H9 (cell line): ENCODE measurements around the gene PPARG. TPM values are rescaled to one million over a fixed set of nuclear protein-coding genes. Genes with fewer than 3 reads are reported as not detected.

ENCODE experiments used
- DNase-seq: peaks from one replicate; pipeline ENCODE4 v3.0.0-alpha.2; 2017
- H2AFZ ChIP-seq: one replicate; pipeline ENCODE4 v1.6.1; 2013; ENCODE audit warnings: mild to moderate bottlenecking, low read length, control low read depth, moderate library complexity
- H2AK5ac ChIP-seq: 2 replicates; pipeline ENCODE4 v1.6.1; 2013; ENCODE audit warnings: low read length, control low read depth, mixed read lengths; ENCODE audit not compliant: insufficient read length
- H2BK120ac ChIP-seq: one replicate; pipeline ENCODE4 v1.6.1; 2013; ENCODE audit warnings: low read depth, mild to moderate bottlenecking, low read length, control low read depth, inconsistent platforms; ENCODE audit not compliant: poor library complexity, severe bottlenecking
- H2BK12ac ChIP-seq: 2 replicates; pipeline ENCODE4 v1.6.1; 2013; ENCODE audit warnings: low read length, control low read depth, mixed read lengths, low read depth; ENCODE audit not compliant: insufficient read length
- H2BK15ac ChIP-seq: 2 replicates; pipeline ENCODE4 v1.6.1; 2013; ENCODE audit warnings: low read depth, low read length, control low read depth
- H2BK20ac ChIP-seq: one replicate; pipeline ENCODE4 v1.6.1; 2013; ENCODE audit warnings: low read depth, mild to moderate bottlenecking, low read length, control low read depth, inconsistent platforms; ENCODE audit not compliant: poor library complexity, severe bottlenecking
- H2BK5ac ChIP-seq: 2 replicates; pipeline ENCODE4 v1.6.1; 2013; ENCODE audit warnings: low read length, control low read depth, mixed read lengths; ENCODE audit not compliant: insufficient read length
- H3K14ac ChIP-seq: 2 replicates; pipeline ENCODE4 v1.6.1; 2013; ENCODE audit warnings: low read length, control low read depth; ENCODE audit not compliant: insufficient read depth
- H3K18ac ChIP-seq: 2 replicates; pipeline ENCODE4 v1.6.1; 2013; ENCODE audit warnings: low read depth, mild to moderate bottlenecking, mixed read lengths, low read length, control low read depth; ENCODE audit not compliant: insufficient read length
- H3K23ac ChIP-seq: 2 replicates; pipeline ENCODE4 v1.6.1; 2013; ENCODE audit warnings: low read length, control low read depth, mixed read lengths, low read depth; ENCODE audit not compliant: insufficient read length
- H3K23me2 ChIP-seq: 2 replicates; pipeline ENCODE4 v1.6.1; 2013; ENCODE audit warnings: low read depth, mild to moderate bottlenecking, mixed read lengths, low read length, control low read depth; ENCODE audit not compliant: insufficient read length, poor library complexity, severe bottlenecking
- H3K27ac ChIP-seq: 2 replicates; pipeline ENCODE4 v1.5.1; 2013; ENCODE audit warnings: low read length, control low read depth, mixed read lengths, low read depth; ENCODE audit not compliant: insufficient read length
- H3K27me3 ChIP-seq: 2 replicates; pipeline ENCODE4 v1.6.1; 2013; ENCODE audit warnings: low read length, control low read depth, inconsistent platforms; ENCODE audit not compliant: insufficient read depth
- H3K4ac ChIP-seq: 2 replicates; pipeline ENCODE4 v1.6.1; 2013; ENCODE audit warnings: low read depth, mild to moderate bottlenecking, control low read depth, inconsistent platforms, low read length, moderate library complexity
- H3K4me1 ChIP-seq: 2 replicates; pipeline ENCODE4 v1.6.1; 2013; ENCODE audit warnings: low read length, control low read depth, inconsistent platforms; ENCODE audit not compliant: insufficient read depth
- H3K4me2 ChIP-seq: 2 replicates; pipeline ENCODE4 v1.6.1; 2013; ENCODE audit warnings: low read length, control low read depth, mixed read lengths; ENCODE audit not compliant: insufficient read length, insufficient read depth
- H3K56ac ChIP-seq: 2 replicates; pipeline ENCODE4 v1.6.1; 2013; ENCODE audit warnings: low read depth, mild to moderate bottlenecking, mixed read lengths, low read length, control low read depth; ENCODE audit not compliant: insufficient read length
- H3K79me1 ChIP-seq: 2 replicates; pipeline ENCODE4 v1.6.1; 2013; ENCODE audit warnings: low read depth, mild to moderate bottlenecking, moderate library complexity, low read length, control low read depth, inconsistent platforms; ENCODE audit not compliant: insufficient read depth, poor library complexity, severe bottlenecking
- H3K79me2 ChIP-seq: 2 replicates; pipeline ENCODE4 v1.6.1; 2013; ENCODE audit warnings: low read length, control low read depth, inconsistent platforms; ENCODE audit not compliant: insufficient read depth
- H3K9ac ChIP-seq: 2 replicates; pipeline ENCODE4 v1.6.1; 2013; ENCODE audit warnings: low read length, control low read depth, mixed read lengths; ENCODE audit not compliant: insufficient read length; ENCODE audit errors: extremely low read depth
- H3K9me3 ChIP-seq: one replicate; pipeline ENCODE4 v1.6.1; 2013; ENCODE audit warnings: low read depth, low read length, inconsistent platforms; ENCODE audit not compliant: control insufficient read depth
- H3T11ph ChIP-seq: one replicate; pipeline ENCODE4 v1.6.1; 2013; ENCODE audit warnings: mild to moderate bottlenecking, low read length, control low read depth, inconsistent platforms
- H4K20me1 ChIP-seq: one replicate; pipeline ENCODE4 v1.6.1; 2013; ENCODE audit not compliant: control insufficient read depth, insufficient read length, insufficient read depth
- H4K5ac ChIP-seq: 2 replicates; pipeline ENCODE4 v1.6.1; 2013; ENCODE audit warnings: low read depth, mild to moderate bottlenecking, mixed read lengths, low read length, control low read depth; ENCODE audit not compliant: insufficient read length
- H4K8ac ChIP-seq: replicated peaks from 2 replicates; pipeline ENCODE4 v1.6.1; 2013; ENCODE audit warnings: low read length, control low read depth, mixed read lengths, low read depth; ENCODE audit not compliant: insufficient read length
- H4K91ac ChIP-seq: 2 replicates; pipeline ENCODE4 v1.6.1; 2013; ENCODE audit warnings: low read depth, mild to moderate bottlenecking, moderate library complexity, mixed read lengths, low read length, control low read depth; ENCODE audit not compliant: insufficient read length
- H3K27ac Mint-ChIP-seq, 3 experiments: 2 replicates in 2 of 3; 3 replicates in 1 of 3; pipeline ENCODE4 v1.8.0; 2020 to 2021; ENCODE audit warnings: mixed read lengths in 3 of 3, mild to moderate bottlenecking in 1 of 3, moderate library complexity in 1 of 3
- H3K27me3 Mint-ChIP-seq: 2 replicates; pipeline ENCODE4 v1.8.0; 2021; ENCODE audit warnings: low read depth, mild to moderate bottlenecking, moderate library complexity, mixed read lengths
- H3K36me3 Mint-ChIP-seq, 3 experiments: 2 replicates in 2 of 3; 3 replicates in 1 of 3; pipeline ENCODE4 v1.8.0; 2020 to 2021; ENCODE audit warnings: low read depth in 3 of 3, mixed read lengths in 3 of 3; ENCODE audit not compliant: insufficient read depth in 1 of 3
- H3K4me1 Mint-ChIP-seq, 2 experiments: 2 replicates each; pipeline ENCODE4 v1.8.0; 2020; ENCODE audit warnings: mixed read lengths in 2 of 2
- H3K4me3 Mint-ChIP-seq, 2 experiments: 2 replicates in 1 of 2; 3 replicates in 1 of 2; pipeline ENCODE4 v1.8.0; 2020 to 2021; ENCODE audit warnings: mild to moderate bottlenecking in 2 of 2, mixed read lengths in 2 of 2, moderate library complexity in 1 of 2
- H3K9me3 Mint-ChIP-seq, 2 experiments: 2 replicates in 1 of 2; 3 replicates in 1 of 2; pipeline ENCODE4 v1.8.0; 2020; ENCODE audit warnings: mild to moderate bottlenecking in 2 of 2, mixed read lengths in 2 of 2, moderate library complexity in 1 of 2
- WGBS: extraction: QIAGEN DNeasy Blood & Tissue Kit; methylation state at CpG from one replicate; pipeline ENCODE4 v1.1.7; 2013; ENCODE audit warnings: missing lambda C conversion rate, low lambda C conversion rate, mixed read lengths; ENCODE audit not compliant: insufficient read length; ENCODE audit errors: extremely low coverage; 5-methylcytosine and 5-hydroxymethylcytosine counted together
- total RNA-seq: library from RNA; stranded (reverse); gene quantifications from 2 replicates; pipeline ENCODE4 v1.2.1, GENCODE V29; 2021
- TF ChIP-seq, protein P1 (sequence below): fragments of 200-600 bp; sonication (generic); conservative IDR thresholded peaks from 3 replicates; pipeline ENCODE4 v1.8.0; 2021; ENCODE audit warnings: antibody characterized with exemption, mild to moderate bottlenecking

Gene PPARG
- total RNA-seq, 1 experiment from 2014 or later = 0.42 TPM

GRCh38 chr3:12473511-12473910 lies 184.6 kb downstream of the PPARG start:
- peaks cover 13 to 20% of the 10 kb centered on the region in 2 experiments for H3K4me1 Mint-ChIP-seq
- Histone ChIP-seq H2AK5ac (no peak overlapping the region), H3K9ac (no peak overlapping the region), H2AFZ (no peak overlapping the region), H3K23me2 (no peaks in the 10 kb centered on the region), H2BK5ac (no peak overlapping the region), H4K91ac (no peak overlapping the region), H2BK120ac (no peak overlapping the region), H3K4ac (no peak overlapping the region), H3T11ph (no peak overlapping the region), H3K18ac (no peak overlapping the region), H3K4me1 (no peaks in the 10 kb centered on the region), H2BK15ac (no peak overlapping the region), H4K8ac (no peak overlapping the region), H3K27me3 (no peaks in the 10 kb centered on the region), H3K23ac (no peak overlapping the region), H3K9me3 (no peaks in the 10 kb centered on the region), H3K79me2 (no peaks in the 10 kb centered on the region), H3K4me2 (no peak overlapping the region), H2BK12ac (no peak overlapping the region), H4K20me1 (no peaks in the 10 kb centered on the region), H3K79me1 (no peaks in the 10 kb centered on the region), H2BK20ac (no peak overlapping the region), H3K56ac (no peak overlapping the region), H3K14ac (no peak overlapping the region), H4K5ac (no peak overlapping the region), H3K27ac (no peak overlapping the region)
- DNase-seq = no peak
- no peak overlapping the region for H3K4me3 Mint-ChIP-seq
- H3K27ac Mint-ChIP-seq = no peak overlapping the region
- TF ChIP-seq, protein P1, sequence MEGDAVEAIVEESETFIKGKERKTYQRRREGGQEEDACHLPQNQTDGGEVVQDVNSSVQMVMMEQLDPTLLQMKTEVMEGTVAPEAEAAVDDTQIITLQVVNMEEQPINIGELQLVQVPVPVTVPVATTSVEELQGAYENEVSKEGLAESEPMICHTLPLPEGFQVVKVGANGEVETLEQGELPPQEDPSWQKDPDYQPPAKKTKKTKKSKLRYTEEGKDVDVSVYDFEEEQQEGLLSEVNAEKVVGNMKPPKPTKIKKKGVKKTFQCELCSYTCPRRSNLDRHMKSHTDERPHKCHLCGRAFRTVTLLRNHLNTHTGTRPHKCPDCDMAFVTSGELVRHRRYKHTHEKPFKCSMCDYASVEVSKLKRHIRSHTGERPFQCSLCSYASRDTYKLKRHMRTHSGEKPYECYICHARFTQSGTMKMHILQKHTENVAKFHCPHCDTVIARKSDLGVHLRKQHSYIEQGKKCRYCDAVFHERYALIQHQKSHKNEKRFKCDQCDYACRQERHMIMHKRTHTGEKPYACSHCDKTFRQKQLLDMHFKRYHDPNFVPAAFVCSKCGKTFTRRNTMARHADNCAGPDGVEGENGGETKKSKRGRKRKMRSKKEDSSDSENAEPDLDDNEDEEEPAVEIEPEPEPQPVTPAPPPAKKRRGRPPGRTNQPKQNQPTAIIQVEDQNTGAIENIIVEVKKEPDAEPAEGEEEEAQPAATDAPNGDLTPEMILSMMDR = no peak
- no peaks in the 10 kb centered on the region for H3K9me3 Mint-ChIP-seq
- no CpG with 5 or more reads among the region's 9 CpGs for WGBS
- H3K27me3 Mint-ChIP-seq = no peaks in the 10 kb centered on the region; the same call in 1 of the 2 replicates
- H3K36me3 Mint-ChIP-seq = no peaks in the 10 kb centered on the region
